Stromal cell of bone marrow (primary cell): Measurements from ENCODE around the gene HYKK.
"Not testable (repeated sequence)": the region's sequence is repeated elsewhere in the genome, so short reads cannot be mapped to it uniquely, and the experiment has no call there.

Source experiments
- DNase-seq: peaks from one replicate; pipeline ENCODE4 v3.0.0-alpha.2; 2012; ENCODE audit warnings: low read depth

Gene HYKK

DNA sequence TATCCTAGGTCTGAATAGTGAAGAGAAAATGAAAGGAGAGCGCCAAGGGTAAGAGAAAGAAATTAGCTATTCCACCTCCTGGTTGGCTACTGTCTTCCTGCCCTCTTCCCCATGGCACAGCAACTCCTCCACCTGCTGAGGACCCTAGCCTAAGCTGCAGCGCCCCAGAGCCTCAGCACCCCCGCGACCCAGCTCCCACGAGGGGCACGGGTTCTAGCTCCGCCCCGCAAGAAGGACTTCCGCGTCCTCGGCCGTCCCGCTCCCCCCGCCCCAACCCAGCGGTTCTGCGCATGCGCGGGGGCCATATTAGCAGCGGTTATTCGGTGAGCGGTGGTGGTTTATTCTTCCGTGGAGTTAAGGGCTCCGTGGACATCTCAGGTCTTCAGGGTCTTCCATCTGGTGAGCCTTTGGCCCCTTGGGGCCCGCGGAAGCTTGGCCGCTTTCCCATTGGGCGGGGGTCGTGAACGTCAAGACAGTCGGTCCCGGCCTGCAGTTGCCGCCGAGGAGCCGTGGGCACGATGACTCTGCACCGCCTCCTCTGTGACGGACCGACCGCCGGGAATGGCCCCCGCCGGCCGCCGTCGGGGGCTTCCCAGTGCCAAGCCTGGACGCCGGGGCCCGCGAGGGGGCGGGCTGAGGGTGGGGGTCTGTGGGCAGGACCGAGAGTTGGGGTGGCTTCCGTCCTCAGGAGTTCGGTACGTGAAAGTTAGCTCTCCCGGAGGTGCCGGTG lies 32.9 kb downstream of the HYKK start, which contains the start of gene PSMA4:
TSS of gene PSMA4 (plus strand) at position 304 of the 730 bp plus-strand sequence. CDS start 1,484 bp downstream, outside the sequence.
- DNase-seq, result peak; percentile 73

DNA sequence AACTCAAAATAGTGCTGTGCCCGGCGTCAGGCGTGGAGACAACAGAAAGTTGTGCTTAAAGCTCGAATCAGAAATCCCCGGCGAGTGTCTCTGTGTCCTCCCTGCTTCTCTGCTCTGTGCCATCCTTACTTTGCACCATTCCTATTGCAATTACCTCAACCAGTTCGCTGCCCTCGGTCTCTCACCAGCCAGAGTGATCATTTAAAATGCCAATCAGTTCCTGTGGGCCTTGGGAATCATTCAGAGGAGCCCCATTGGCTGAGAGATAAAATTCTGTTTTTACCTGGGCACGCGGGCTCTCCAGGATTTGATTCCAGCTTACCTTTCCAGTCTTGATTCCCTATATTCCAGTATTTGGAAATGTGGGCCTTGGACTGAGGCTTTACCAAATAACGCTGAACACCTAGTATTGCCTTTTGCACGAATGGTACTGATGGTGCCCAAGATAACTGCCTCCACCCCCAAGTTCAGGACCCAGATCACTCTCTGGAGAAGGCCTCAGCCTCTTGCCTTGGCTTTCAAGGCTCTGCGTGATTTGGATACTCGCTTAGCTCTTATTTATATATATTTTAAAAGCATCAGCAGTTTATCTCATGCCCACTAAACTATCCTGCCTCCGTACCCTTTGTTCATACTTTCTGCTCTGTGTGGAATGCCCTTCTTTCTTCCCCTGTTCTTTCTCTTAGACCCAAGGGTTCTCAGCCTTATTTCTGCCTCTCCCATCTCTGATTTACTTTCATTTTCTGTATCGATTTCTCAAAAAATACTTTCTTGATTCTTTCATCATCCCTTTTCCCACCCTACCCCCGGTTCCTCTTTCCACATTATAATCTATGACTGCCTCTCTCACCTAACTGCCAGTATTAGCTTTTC lies 33.7 kb downstream of the HYKK start:
- DNase-seq, result no peak

DNA sequence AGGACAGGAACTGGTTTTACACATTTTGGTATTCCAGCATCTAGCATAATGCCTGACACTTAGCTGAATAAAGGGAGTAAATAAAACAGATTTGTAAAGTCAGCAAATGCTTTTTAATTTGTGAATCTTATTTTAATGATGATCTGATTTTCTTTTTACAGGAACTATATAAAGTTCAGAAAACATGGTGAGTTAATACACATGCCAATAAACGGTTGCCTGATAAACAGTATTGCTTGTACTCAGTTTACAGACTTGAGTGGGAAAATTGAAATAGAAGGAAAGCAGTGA lies 34.3 kb downstream of the HYKK start:
- DNase-seq, result no peak

DNA sequence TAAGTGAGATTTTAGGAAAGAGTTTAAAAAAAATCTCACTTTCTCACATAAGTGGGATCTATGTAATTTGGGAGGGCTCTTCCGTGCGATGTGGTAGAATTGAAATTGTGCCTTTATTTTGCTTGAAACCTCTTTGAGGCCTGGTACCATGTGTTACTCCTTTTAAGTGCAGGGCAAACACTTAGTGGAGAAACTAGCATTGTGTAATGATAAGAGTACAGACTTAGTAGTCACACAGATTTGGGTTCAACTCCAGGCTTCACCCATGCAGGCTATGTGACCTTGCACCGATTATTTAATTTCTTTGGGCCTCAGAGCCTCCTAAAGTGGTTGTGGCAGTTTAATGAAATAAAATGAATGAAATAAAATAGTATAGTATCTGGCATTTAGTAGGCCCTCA lies 35.3 kb downstream of the HYKK start:
- no peak for DNase-seq

DNA sequence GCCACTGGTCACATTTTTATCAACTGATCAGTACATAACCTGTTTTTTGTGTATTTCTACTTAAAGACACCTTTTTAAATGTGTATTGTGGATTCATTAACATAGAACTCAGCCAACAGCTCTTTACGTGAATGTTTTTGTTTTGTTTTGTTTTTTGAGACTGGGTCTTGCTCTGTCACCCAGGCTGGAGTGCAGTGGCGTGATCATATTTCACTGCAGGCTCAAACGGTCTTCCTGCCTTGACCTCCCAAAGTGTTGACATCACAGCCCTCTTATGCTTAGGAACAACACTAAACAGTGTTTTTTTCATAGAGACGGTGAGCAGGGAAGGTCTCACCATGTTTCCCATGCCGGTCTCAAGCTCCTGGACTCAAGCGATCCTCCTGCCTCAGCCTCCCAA lies 42.8 kb downstream of the HYKK start:
- DNase-seq, result no peak

DNA sequence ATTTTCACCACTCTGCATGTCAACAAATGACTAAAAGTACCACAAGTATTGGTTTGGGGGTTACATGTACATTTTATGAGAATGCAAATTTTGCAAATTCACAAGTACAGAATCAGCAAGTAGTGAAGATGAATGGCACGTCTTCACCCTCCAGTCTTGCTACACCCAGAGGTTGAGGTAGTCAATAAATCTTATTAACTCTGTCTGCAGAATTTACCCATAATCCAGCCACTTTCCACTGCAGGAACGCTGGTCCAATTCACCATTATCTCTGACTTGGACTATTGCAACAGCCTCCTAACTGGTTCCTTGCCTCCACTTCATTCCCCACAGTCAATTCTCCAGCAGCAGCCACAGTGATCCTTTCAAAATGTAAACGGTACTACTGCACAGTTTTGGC lies 43.4 kb downstream of the HYKK start:
- DNase-seq, result no peak

DNA sequence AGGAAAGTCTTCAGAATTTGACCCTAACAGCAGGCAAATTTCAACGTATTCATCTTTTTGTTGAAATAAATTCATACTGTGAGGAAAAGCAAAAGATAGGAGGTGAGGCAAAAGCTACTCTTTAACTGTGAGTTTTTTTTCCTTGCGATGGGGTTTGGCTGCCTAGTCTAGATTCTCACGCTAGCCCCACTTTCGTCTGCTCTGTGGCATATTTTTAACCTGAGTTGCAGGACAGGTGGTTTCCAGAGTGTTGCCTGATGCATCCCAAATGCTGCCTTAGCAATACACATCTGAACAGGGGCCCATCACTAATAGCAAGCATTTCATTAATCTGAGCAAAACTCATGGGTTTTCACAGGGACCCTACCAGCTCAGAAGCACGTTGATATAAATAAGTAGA lies 44.5 kb downstream of the HYKK start:
- DNase-seq, result no peak

DNA sequence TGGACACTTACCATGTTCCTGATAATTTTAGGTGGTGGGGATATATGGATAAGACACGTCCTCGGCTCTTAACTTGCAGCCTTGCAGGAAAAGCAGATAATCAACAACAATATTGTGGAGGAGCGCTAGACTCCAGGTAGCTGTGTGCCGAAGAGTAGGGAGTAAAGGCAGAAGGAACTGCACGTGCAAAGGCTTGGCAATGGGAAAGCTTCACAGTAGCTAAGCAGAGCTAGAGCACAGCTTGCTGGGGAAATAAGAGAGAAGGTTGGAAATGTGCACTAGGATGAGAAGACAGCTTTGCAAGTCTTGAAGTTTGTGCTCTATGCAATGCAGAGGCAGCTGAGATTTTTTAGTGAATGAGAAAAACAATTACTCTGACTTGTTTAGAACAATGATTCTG lies 45.2 kb downstream of the HYKK start:
- DNase-seq, result no peak

DNA sequence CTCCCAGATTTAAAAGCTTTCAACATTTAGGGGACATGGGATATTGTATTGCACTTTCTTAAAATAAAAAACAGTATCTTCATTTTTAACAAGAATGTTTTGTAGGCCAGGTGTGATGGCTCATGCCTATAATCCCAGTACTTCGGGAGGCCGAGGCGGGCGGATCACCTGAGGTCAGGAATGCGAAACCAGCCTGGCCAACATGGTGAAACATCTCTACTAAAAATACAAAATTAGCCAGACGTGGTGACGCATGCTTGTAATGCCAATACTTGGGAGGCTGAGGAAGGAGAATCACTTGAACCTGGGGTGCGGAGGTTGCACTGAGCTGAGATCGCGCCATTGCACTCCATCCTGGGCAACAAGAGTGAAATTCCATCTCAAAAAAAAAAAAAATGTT lies 52.8 kb downstream of the HYKK start:
- DNase-seq, result not testable (repeated sequence)

DNA sequence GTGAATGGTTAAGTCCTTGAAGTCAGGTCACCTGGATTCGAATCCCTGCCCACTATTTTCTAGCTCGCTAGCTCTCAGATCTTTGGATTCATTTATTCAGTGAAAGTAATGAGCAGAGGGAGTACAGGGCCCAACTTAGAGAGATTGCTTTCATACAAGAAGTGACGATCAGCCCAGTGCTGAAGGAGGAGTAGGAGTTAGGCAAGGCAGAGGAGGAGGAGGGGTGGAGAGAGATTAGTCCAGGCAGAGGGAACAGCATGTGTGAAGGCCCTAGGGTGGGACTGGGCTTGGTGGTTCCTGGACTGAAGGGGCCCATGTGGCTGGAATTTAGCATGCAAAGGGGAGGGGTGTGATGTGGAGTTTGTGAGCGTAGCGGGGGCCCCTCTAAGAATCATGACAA lies 54.1 kb downstream of the HYKK start:
- no peak for DNase-seq

DNA sequence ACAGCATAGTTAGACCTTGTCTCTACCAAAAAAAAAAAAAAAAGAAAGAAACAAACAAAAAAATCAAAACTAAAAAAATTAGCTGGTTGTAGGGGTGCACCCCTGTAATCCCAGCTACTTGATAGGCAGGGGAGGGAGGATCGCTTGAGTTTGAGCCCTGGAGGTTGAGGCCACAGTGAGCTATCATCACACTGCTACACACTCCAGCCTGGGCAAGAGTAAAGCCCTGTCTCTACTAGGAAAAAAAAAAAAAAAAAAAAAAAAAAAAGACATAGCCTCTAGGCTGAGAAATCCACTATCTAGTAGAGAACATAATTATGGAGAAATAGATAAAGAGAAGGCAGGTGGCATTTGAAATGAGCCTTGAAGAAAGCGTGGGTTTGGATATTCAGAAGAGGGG lies 55.7 kb downstream of the HYKK start:
- DNase-seq, result no peak

DNA sequence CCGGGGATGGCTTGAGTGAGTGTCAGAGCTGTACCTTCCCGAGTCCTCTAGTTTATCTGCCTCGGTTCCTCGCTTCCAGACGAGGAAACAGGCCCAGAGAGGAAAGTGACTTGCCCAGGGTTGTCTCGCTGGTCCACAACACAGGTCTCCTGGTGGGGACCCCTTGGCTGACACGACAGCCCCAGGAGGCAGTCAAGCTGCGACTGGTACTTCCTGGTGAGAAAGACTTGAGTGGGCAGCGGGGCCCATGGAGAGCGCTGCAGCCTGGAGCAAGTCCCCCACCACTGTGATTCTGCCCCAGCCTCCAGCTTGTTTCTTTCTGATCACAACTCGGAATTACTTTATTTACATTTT lies 57.3 kb downstream of the HYKK start:
- no peak for DNase-seq

DNA sequence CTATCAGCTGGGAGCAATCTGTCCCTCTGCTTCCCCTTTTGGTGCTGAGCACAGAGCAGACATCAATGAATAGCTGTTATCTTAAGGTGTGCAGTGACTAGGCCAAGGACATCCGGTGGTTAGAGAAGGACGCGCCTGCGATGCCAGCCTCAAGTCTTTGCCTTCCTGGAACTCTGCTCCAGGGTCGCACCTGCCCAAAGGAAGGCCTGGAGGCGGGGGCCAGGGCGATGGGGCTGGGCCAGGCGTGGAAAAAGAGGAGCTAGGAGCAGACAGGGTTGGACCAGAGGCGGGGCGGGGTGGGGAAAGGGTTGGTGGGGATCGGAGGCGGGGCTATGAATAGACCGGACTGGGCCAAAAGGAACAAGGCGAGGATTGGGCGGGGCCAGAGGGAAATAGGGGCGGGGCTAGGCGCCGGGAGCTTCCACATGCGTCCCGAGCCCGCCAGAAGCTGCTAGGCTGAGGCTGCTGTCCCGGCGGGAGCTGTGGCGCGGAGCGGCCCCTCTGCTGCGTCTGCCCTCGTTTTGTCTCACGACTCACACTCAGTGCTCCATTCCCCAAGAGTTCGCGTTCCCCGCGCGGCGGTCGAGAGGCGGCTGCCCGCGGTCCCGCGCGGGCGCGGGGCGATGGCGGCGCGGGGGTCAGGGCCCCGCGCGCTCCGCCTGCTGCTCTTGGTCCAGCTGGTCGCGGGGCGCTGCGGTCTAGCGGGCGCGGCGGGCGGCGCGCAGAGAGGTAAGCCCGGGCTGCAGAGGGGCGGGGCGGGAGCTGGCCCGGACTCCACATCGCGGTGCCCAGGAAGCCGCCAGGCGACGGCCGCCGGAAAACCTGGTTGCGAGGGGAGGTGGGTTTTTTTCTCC lies 57.9 kb downstream of the HYKK start, which contains the start of gene CHRNA5:
TSS of gene CHRNA5 (plus strand) at position 424 of the 854 bp plus-strand sequence. CDS start at position 624, 200 bp downstream.
- peak; percentile 35 for DNase-seq

DNA sequence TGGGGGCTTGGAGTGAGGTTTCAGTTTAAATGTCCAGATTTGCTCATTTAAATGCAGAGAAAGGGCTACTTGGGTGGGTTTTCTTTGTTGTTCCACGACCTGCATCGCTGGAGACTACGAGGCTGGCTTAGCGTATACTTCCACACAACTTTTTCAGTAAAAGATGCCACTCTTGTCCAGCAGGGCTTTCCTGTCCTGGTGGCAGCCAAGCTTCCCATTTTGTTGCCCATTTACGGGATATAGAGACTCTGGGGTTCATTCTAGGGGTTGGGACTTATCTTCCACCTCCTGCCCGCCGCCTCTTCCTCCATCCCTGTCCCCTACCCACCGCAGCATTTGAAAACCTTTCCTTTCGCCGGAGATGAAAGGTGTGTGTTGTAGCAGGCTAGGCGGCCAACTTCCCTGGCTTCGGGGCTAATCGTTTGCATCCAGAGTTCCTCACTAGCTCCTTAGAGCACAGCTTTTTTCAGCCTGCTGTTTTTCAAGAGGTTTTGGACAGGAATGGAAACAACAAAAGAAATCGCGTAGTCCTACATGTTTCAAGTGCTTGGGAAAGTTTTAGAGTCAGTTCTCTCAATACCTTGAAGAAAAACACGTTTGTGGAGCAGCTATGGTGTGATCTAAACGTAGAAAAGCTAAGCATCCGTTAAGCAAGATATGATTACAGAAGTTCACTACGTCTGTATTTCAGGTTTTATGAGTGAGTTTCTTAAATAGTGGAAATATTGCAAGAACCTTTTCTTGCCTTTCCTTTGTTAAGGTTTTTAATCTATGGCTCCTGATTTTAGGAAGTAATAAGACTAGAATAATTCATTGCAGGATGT lies 58.8 kb downstream of the HYKK start:
- no peak for DNase-seq

DNA sequence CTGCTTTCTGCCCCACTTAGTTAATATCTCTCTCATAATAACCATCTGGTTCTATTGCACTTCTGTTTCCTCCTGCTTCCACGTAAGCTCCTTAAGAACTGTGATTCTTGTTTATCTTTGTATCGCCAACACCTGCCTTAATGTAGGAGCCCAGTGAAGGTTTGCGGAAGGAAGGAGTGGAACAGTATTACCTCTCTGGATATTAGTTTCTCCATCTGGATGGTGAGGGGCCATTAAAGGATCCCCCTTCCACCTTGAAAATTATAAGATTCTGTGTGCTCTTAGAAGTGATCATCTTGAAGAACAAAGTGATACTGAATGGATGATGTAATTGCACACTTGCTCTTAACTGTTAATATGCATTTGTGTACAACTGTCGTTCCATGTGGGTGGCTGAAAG lies 60.2 kb downstream of the HYKK start:
- no peak for DNase-seq

DNA sequence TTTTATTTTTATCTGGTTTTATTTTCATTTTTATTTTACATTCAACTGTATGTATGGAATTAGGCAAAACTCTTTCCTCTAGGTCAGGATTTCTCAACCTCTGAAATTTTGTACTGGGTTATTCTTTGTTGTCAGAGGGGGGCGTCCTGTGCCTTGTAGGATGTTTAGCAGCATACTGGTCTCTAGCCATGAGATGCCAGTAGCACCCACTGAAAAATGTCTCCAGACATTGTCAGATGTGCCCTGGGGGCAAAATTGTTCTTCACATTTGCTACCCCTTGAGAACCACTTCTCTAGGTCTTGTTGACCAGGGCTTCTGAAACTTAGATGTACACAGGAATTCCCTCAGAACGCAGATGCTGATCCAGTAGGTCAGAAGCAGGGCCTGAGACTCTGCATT lies 63.3 kb downstream of the HYKK start:
- DNase-seq, result no peak

DNA sequence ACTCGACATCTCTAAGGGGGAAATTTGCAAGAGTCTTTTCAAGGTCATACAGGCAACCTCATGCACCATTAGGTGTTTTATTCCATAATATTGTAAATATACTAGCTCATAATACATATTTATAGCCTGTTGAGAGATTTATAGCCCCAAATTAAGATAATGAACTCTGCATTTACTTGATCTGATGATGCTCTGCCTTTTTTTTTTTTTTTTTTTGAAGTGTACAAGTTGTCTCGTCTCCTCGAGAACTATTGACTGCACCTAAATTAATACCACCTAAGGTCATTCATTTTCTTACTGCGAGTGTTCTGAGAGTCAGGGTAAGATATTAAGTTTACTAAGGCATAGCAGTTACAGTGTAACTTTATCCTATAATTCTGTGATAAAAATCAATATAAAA lies 64.0 kb downstream of the HYKK start:
- no peak for DNase-seq

DNA sequence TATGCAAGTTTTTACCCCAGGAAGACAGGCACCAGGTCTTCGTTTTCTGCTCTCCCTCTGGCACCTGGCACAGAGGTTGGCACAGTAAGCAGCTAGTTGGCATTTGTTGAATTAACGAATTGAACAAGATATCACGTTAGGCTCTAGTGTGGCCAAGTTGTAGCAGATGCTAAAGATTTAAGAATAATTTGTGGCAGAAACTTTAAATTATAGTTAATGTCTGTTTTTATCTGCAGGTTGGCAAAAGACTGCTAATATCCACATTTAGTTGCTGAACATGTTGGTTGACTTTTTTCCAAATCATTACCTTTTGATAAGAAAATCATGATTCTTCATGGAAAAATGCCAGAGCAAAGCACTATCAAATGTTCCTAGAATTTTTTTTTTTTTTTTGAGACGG lies 66.0 kb downstream of the HYKK start:
- DNase-seq, result no peak

DNA sequence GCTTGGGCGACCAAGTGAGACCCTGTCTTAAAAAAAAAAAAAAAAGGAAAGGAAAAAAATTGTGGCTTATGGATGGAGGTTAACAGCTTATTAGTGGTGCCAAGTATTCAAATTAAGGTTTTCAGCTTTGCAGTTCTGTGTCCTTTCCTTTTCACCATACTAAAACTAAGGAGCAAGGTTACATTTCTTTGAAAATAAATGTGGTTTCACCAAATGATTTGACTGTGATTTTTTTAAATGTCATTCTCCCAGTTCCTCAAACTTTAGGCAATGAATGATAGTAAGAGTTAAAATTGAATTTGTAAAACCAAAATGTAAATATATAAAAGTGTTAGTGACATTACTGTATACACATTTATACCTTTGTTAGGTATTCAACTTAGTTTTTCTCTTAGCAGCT lies 67.6 kb downstream of the HYKK start:
- DNase-seq, result no peak
